Measurements from ENCODE around the gene PLLP. TPM values are rescaled to one million over a fixed set of nuclear protein-coding genes. Genes with fewer than 3 reads are reported as not detected.

The PLLP gene
- total and polyA plus RNA-seq, 9 of the 15 experiments (the other 6 are each of a cell fraction or from before 2014, with no cell fraction given): 0.09 to 0.96 (median 0.27) TPM

DNA sequence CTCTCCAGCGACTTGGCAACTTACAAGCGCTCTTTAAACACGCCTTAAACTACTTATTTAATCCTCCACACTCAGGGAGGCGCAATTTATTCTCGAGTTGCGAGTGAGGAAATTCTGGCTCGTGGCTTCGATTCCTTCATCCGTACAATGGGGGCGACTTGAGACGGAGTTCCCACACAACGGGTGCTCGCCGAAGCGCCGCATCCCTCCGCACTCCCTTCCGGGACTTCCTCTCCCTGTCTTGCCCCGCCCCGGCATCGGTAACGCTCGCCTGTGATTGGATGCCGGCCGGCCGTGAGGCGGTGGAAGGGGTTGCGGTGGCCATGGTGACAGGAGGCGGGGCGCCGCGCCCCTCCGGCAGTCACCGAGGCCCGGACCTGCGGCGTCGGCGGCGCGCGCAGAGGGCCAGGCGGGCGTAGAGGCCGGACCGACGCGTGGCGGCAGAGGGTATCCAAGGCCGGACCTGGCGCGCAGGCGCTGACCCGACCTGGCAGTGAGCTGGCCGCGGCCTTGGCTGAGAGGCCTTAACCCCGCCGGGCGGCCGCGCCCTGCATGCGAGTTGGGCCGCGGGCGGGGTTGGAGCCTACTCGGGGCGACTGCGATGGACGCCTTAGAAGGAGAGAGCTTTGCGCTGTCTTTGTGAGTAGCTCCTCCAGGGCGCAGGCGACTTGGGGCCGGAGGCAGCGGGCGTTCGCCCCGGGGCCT, 39.6 kb downstream of the PLLP start, which contains the start of gene ARL2BP (continued):
- TF ChIP-seq, protein P1, sequence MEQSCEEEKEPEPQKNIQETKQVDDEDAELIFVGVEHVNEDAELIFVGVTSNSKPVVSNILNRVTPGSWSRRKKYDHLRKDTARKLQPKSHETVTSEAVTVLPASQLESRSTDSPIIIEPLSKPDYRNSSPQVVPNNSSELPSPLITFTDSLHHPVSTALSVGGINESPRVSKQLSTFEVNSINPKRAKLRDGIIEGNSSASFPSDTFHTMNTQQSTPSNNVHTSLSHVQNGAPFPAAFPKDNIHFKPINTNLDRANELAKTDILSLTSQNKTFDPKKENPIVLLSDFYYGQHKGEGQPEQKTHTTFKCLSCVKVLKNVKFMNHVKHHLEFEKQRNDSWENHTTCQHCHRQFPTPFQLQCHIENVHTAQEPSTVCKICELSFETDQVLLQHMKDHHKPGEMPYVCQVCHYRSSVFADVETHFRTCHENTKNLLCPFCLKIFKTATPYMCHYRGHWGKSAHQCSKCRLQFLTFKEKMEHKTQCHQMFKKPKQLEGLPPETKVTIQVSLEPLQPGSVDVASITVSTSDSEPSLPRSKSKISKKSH (CRISPR knock-in tag; IDR thresholded peaks at IDR 0.05): no peak
- TF ChIP-seq SNRNP70 (optimal IDR thresholded peaks at IDR 0.05; ENCODE audit: low read depth, low read length) (no peak), SP2 (IDR thresholded peaks at IDR 0.05; ENCODE audit: extremely low read depth, low read depth, low read length, poor library complexity, severe bottlenecking) (peak; percentile 29), STAT5B (CRISPR knock-in tag; IDR thresholded peaks at IDR 0.05) (no peak), NFIX (CRISPR knock-in tag; IDR thresholded peaks at IDR 0.05; ENCODE audit: low read depth) (no peak), CEBPB (tag; IDR thresholded peaks at IDR 0.05) (no peak), NFYB (IDR thresholded peaks at IDR 0.05; ENCODE audit: extremely low read depth, insufficient read length) (peak; percentile 70), RUNX1 (IDR thresholded peaks at IDR 0.05; ENCODE audit: low read depth) (no peak), EGR1 (conservative IDR thresholded peaks at IDR 0.05) (0 out of 2 replicates have a peak, but pooled peaks have one; percentile 12), ZNF217 (CRISPR knock-in tag; IDR thresholded peaks at IDR 0.05) (no peak), ZBTB17 (CRISPR knock-in tag; IDR thresholded peaks at IDR 0.05) (peak; percentile 38; the same call in 1 of the 2 replicates), MCM2 (IDR thresholded peaks at IDR 0.05; ENCODE audit: low read depth) (no peak), MXI1 (IDR thresholded peaks at IDR 0.05; ENCODE audit: low read depth, low read length) (peak; percentile 66; the same call in 1 of the 2 replicates), SMARCB1 (IDR thresholded peaks at IDR 0.05; ENCODE audit: insufficient read length, low read depth) (no peak), JUND (IDR thresholded peaks at IDR 0.05; ENCODE audit: borderline replicate concordance, low read depth, low read length) (peak; percentile 11; the same call in 1 of the 2 replicates), JUND (tag; IDR thresholded peaks at IDR 0.05; ENCODE audit: borderline replicate concordance, low read depth, low read length) (peak; percentile 45; the same call in 1 of the 3 replicates), KDM1A (IDR thresholded peaks at IDR 0.05) (peak; percentile 55 to 64; a peak in 1 of 4 replicates), SAFB (IDR thresholded peaks at IDR 0.05; ENCODE audit: borderline replicate concordance, low read depth, low read length) (0 out of 2 replicates have a peak, but pooled peaks have one; percentile 16), MAFG (tag; conservative IDR thresholded peaks at IDR 0.05) (no peak), RNF2 (IDR thresholded peaks at IDR 0.05) (peak; percentile 16; the same call in 1 of the 2 replicates), ZFP30 (CRISPR knock-in tag; IDR thresholded peaks at IDR 0.05; ENCODE audit: borderline replicate concordance) (no peak), ZNF696 (CRISPR knock-in tag; conservative IDR thresholded peaks at IDR 0.05) (no peak)
- TF ChIP-seq, protein P2, sequence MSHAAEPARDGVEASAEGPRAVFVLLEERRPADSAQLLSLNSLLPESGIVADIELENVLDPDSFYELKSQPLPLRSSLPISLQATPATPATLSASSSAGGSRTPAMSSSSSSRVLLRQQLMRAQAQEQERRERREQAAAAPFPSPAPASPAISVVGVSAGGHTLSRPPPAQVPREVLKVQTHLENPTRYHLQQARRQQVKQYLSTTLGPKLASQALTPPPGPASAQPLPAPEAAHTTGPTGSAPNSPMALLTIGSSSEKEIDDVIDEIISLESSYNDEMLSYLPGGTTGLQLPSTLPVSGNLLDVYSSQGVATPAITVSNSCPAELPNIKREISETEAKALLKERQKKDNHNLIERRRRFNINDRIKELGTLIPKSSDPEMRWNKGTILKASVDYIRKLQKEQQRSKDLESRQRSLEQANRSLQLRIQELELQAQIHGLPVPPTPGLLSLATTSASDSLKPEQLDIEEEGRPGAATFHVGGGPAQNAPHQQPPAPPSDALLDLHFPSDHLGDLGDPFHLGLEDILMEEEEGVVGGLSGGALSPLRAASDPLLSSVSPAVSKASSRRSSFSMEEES (CRISPR knock-in tag; IDR thresholded peaks at IDR 0.05): no peak
- TF ChIP-seq, protein P3, sequence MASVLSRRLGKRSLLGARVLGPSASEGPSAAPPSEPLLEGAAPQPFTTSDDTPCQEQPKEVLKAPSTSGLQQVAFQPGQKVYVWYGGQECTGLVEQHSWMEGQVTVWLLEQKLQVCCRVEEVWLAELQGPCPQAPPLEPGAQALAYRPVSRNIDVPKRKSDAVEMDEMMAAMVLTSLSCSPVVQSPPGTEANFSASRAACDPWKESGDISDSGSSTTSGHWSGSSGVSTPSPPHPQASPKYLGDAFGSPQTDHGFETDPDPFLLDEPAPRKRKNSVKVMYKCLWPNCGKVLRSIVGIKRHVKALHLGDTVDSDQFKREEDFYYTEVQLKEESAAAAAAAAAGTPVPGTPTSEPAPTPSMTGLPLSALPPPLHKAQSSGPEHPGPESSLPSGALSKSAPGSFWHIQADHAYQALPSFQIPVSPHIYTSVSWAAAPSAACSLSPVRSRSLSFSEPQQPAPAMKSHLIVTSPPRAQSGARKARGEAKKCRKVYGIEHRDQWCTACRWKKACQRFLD (CRISPR knock-in tag; IDR thresholded peaks at IDR 0.05): no peak

All from K562 (cell line).